Articular chondrocyte of knee joint (primary cell): ENCODE results near the gene SFXN1. TPM values are rescaled to one million over a fixed set of nuclear protein-coding genes. Genes with fewer than 3 reads are reported as not detected.

Source experiments
- total RNA-seq: library from RNA; depleted of rRNA; stranded (reverse); fragments of >200 nt; gene quantifications from 2 replicates; pipeline ENCODE4 v1.2.3, GENCODE V29; 2012

SFXN1 gene
- total RNA-seq: 57.4 and 71.8 TPM in 2 replicates

GRCh38 chr5:175478384-175479124 is at the start of gene SFXN1:
SFXN1 (plus strand) TSS chr5:175478560; CDS start chr5:175492104, 13,544 bp downstream.

GRCh38 chr5:175444060-175444904 is 34.1 kb upstream of the SFXN1 start, which contains the start of gene DRD1:
DRD1 (minus strand) TSS chr5:175444182; CDS start chr5:175443099, 1,083 bp downstream.

Other genes starting within 250 kb of the SFXN1 start
- gene DRD1, start 34.4 kb upstream of the SFXN1 start, total RNA-seq: not detected in 2 replicates
- 0.54 TPM in 1 of 2 replicates, not detected in the other for gene HRH2, start 179.5 kb downstream of the SFXN1 start, total RNA-seq